ENCODE results near the gene STARD7. TPM values are rescaled to one million over a fixed set of nuclear protein-coding genes. Genes with fewer than 3 reads are reported as not detected.

STARD7 gene
- total RNA-seq, 2 donors from 2014 or later = 68.5 to 91.3 TPM

- 94 to 98% methylated on average over 7 to 14 of the region's 14 CpGs for WGBS, 2 donors
- no peak for ATAC-seq
- Histone ChIP-seq H3K36me3 (replicated peaks in 1 of 2; ENCODE audit: insufficient read depth in 1 of 2, low read depth in 2 of 2) (no peaks in the 10 kb centered on the region), H3K27ac (no peak overlapping the region), H3K9me3 (no peaks in the 10 kb centered on the region), H3K27me3 (no peaks in the 10 kb centered on the region), H3K4me3 (no peak overlapping the region), H3K4me1 (no peaks in the 10 kb centered on the region)
- DNase-seq = no peak
- TF ChIP-seq, protein P1, sequence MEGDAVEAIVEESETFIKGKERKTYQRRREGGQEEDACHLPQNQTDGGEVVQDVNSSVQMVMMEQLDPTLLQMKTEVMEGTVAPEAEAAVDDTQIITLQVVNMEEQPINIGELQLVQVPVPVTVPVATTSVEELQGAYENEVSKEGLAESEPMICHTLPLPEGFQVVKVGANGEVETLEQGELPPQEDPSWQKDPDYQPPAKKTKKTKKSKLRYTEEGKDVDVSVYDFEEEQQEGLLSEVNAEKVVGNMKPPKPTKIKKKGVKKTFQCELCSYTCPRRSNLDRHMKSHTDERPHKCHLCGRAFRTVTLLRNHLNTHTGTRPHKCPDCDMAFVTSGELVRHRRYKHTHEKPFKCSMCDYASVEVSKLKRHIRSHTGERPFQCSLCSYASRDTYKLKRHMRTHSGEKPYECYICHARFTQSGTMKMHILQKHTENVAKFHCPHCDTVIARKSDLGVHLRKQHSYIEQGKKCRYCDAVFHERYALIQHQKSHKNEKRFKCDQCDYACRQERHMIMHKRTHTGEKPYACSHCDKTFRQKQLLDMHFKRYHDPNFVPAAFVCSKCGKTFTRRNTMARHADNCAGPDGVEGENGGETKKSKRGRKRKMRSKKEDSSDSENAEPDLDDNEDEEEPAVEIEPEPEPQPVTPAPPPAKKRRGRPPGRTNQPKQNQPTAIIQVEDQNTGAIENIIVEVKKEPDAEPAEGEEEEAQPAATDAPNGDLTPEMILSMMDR (IDR thresholded peaks at IDR 0.05) = no peak
- no peak for TF ChIP-seq POLR2A (IDR thresholded peaks at IDR 0.05)
- intact Hi-C loops (cut with DNase I) = no loop called here
These were observed 50.1 kb downstream of the STARD7 start for GRCh38 chr2:96158554-96158940.

DNA sequence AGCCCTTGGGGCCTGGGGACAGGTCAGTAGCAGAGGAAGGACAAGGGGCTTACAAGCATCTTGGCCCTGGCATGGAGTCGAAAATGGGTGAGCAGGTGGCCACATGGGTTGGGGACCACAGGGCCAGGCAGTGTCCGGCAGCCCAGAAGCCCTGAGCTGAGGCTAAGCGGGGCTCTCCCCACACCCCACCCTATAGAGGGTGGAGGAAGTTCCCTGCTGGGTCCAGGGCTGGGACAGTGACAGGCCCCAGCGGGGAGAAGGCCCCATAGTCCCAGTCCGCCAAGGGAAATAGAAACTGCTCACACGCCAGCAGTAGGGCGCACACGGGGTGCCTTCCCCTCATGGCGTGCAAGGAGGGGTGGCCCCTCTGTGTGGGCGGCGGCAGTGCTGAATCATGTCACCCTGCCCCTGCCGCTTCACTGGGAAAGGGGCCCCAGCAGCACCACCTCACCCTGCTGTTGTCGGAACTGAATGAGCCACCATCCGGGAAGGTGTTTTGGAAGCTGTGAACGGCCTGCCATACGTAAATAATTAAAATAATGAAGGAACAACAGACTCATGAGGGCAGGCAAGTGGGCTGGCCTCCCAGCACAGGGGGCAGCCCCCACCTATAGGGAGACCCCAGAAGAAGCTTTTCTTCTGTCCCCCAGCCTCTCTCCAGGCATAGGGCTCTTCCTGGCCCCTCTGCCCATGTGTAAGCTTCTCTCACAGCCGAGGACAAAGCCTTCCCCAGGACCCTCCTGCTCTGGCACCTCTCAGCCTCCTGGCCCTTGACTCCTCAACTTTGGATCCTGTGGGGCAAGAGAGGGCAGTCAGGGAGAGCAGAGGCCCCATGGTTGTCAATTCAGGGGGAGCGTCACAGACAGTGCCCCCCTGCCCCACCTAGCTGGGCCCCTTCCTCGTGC is 50.7 kb downstream of the STARD7 start:
- no peak overlapping the region for H3K27ac ChIP-seq
- no peak for ATAC-seq
- H3K4me1 ChIP-seq = no peaks in the 10 kb centered on the region
- 75 to 87% methylated on average over 4 to 17 of the region's 19 CpGs for WGBS, 2 donors
- H3K36me3 ChIP-seq (replicated peaks in 1 of 2; ENCODE audit: insufficient read depth in 1 of 2, low read depth in 2 of 2) = no peaks in the 10 kb centered on the region
- TF ChIP-seq POLR2A (IDR thresholded peaks at IDR 0.05) = no peak
- TF ChIP-seq, protein P1 (IDR thresholded peaks at IDR 0.05) = no peak
- intact Hi-C loops (cut with DNase I) = no loop called here
- H3K27me3 ChIP-seq = no peaks in the 10 kb centered on the region
- H3K4me3 ChIP-seq = no peak overlapping the region
- DNase-seq = peak in 1 of 4 donors; percentile 13
- no peaks in the 10 kb centered on the region for H3K9me3 ChIP-seq

- intact Hi-C loops (cut with DNase I) = no loop called here
- H3K36me3 ChIP-seq (replicated peaks in 1 of 2; ENCODE audit: insufficient read depth in 1 of 2, low read depth in 2 of 2) = no peaks in the 10 kb centered on the region
- whole genome bisulfite sequencing, 2 donors = 86 to 93% methylated on average over 1 to 5 of the region's 5 CpGs
- H3K4me1 ChIP-seq = no peaks in the 10 kb centered on the region
- no peak for DNase-seq
- TF ChIP-seq POLR2A (IDR thresholded peaks at IDR 0.05) = no peak
- TF ChIP-seq, protein P1 (IDR thresholded peaks at IDR 0.05) = no peak
- H3K27me3 ChIP-seq = no peaks in the 10 kb centered on the region
- H3K4me3 ChIP-seq = no peak overlapping the region
- no peaks in the 10 kb centered on the region for H3K9me3 ChIP-seq
- no peak for ATAC-seq
- H3K27ac ChIP-seq = no peak overlapping the region
These were observed 51.5 kb downstream of the STARD7 start for GRCh38 chr2:96156926-96157648.

- Histone ChIP-seq H3K9me3 (no peaks in the 10 kb centered on the region), H3K27me3 (no peaks in the 10 kb centered on the region), H3K27ac (no peak overlapping the region), H3K4me3 (no peak overlapping the region), H3K4me1 (no peaks in the 10 kb centered on the region), H3K36me3 (replicated peaks in 1 of 2; ENCODE audit: insufficient read depth in 1 of 2, low read depth in 2 of 2) (no peaks in the 10 kb centered on the region)
- intact Hi-C loops (cut with DNase I) = no loop called here
- ATAC-seq (no peak), DNase-seq (no peak)
- 79 to 85% methylated on average over 9 to 10 of the region's 10 CpGs for WGBS, 2 donors
- TF ChIP-seq, protein P1 (IDR thresholded peaks at IDR 0.05) = no peak
- TF ChIP-seq POLR2A (IDR thresholded peaks at IDR 0.05) = no peak
These were observed 52.4 kb downstream of the STARD7 start for GRCh38 chr2:96156011-96156820.

Data from body of pancreas (tissue), 4 donors.